Posterior vena cava (tissue), 2 donors: ENCODE data around the gene MORF4L1. TPM values are rescaled to one million over a fixed set of nuclear protein-coding genes. Genes with fewer than 3 reads are reported as not detected.

Experiments
- DNase-seq: peaks from one replicate; pipeline ENCODE4 v3.0.0-alpha.2; 2020; ENCODE audit warnings: low spot score
- intact Hi-C, 2 donors: fragments of 100-400 bp; cut with DNase I; formaldehyde crosslinking; loops; one replicate each; pipeline versions ENCODE4 v1.14.1 to v1.14.2; 2022 to 2023
- total RNA-seq, 2 donors: library from RNA; stranded (reverse); fragmentation: NEBNext Ultra II Directional; extraction: Animal tissue kit (Norgen Biotek cat#: 25700); gene quantifications; one replicate each; pipeline ENCODE4 v1.2.1, GENCODE V29; 2021
- donor health status: DM: yes; HTN: yes; CAD: no.
- donor health status: DM: yes; HTN: yes; CAD: no.

The MORF4L1 gene
- total RNA-seq, 2 donors from 2014 or later = 311 to 339 TPM

GRCh38 chr15:78933187-78933822, 60.6 kb downstream of the MORF4L1 start:
- intact Hi-C loops = loop anchor here in 1 of 2 donors (5.0 kb wide), 1 partner anchor 494 kb away; no protein-coding TSS in a partner anchor
- DNase-seq = no peak

- DNase-seq = peak; percentile 78
- intact Hi-C loops = loop anchor here in 1 of 2 donors (5.0 kb wide), 1 partner anchor 493 kb away; no protein-coding TSS in a partner anchor
Measured at GRCh38 chr15:78933823-78934654, 61.3 kb downstream of the MORF4L1 start.

DNA sequence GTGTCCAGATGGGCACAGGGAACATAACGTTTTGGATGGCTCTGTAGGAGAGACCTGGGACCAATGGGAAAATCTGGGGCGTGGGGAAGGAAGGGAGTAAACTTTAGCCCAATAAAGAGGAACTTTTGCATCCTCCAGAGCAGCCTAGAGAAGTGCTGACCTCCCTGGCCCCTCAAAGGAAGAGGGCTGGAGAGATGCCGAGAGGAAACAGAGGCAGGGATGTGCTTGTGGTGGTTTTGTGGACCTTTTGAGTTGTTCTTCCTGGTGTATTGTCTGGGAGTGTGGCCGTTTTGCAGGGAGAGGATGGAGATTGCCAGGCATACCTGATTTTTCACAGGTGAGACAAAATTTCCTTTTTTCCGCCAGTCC, 61.9 kb downstream of the MORF4L1 start:
- DNase-seq = peak; percentile 38
- intact Hi-C loops = loop anchor here in 1 of 2 donors (5.0 kb wide), 1 partner anchor 493 kb away; no protein-coding TSS in a partner anchor

GRCh38 chr15:78937132-78937739, 64.5 kb downstream of the MORF4L1 start:
- intact Hi-C loops = no loop called here
- DNase-seq = no peak

GRCh38 chr15:78938658-78939488, 66.2 kb downstream of the MORF4L1 start:
- intact Hi-C loops = no loop called here
- no peak for DNase-seq

DNA sequence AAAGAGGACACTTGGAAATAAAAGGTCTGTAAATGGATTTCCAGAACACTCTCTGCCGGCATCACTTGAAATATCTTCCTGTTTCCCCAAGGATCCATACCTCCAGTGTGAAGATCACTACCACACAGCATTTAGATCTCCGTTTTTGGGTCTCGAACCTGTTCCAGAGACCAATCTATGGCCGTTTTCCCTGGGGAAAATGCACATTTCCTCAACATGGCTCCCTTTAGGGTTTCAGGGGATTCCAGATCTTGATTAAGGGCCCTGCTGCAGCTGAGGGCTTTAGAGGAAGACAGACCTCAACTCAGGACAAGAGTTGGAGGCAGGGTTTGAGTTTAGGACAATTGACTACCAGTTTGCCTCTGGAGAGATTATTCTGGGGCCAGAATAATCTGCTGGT, 70.1 kb downstream of the MORF4L1 start:
- DNase-seq = no peak
- intact Hi-C loops = loop anchor here in 1 of 2 donors (5.0 kb wide), 1 partner anchor 1905 kb away; no protein-coding TSS in a partner anchor

DNA sequence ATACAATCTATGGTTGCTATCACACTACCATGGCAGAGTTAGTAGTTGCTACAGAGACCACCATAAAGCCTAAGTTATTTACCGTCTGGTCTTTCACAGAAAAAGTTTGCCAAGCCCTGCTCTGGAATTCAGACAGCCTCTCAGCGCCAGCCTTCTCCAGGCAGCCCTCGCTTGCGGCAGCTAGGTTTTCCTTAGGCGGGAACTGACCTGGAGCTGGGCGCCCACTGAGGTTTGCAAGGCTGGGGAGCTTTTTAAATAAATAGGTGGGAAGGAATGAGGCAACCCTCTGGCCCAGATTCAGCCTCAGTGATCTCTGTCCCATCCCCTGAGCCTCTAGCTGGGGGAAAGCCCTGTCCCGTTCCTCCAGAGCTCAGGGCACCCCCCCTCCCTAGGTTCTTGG, 71.0 kb downstream of the MORF4L1 start:
- intact Hi-C loops = loop anchor here in 1 of 2 donors (5.0 kb wide), 1 partner anchor 1904 kb away; no protein-coding TSS in a partner anchor
- no peak for DNase-seq

- intact Hi-C loops = loop anchor here in 1 of 2 donors (5.0 kb wide), 1 partner anchor 1903 kb away; no protein-coding TSS in a partner anchor
- DNase-seq = no peak
Measured at GRCh38 chr15:78944202-78944625, 71.5 kb downstream of the MORF4L1 start.

DNA sequence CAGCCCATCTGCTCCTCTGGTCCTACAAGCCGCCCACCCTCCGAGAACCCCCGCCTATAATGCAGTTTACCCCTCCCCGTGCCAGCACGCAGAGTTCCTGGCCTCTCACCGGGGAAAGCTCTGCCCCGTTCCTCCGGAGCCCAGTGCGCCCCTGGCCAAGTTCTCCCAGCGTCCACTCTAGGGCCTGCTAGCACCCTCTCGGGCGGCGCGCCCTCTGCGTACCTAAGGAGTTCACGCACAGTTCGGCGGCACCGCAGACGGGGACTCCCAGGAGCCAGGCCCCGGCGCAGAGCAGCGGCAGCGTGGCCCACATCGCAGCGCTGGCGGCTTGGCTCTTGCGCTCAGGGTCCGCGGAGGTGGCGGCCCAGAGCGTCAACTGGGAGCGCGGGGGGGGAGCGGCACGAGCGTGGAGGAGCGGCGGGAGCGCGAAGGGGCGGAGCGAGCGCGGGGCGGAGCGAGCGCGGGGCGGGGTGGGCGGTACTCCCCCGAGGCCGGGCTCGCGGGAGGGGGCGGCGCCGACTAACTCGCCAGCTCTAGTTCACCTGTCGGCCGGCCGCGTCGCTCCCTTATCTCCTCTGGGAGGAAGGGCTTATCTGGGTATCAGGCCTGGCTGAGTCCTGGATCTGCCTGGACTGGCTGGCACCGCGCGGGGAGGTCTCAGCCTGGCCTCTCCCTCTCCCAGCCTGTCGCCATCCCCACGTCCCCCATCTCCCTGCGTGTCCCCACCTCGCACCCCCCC, 72.1 kb downstream of the MORF4L1 start, which contains the start of gene CTSH:
Gene CTSH, minus strand, starts transcription at position 378 of the 739 bp plus-strand sequence. Its CDS starts 65 bp downstream, at position 313.
- intact Hi-C loops = loop anchor here in 1 of 2 donors (5.0 kb wide), 1 partner anchor 1902 kb away; no protein-coding TSS in a partner anchor
- DNase-seq = peak; percentile 92

DNA sequence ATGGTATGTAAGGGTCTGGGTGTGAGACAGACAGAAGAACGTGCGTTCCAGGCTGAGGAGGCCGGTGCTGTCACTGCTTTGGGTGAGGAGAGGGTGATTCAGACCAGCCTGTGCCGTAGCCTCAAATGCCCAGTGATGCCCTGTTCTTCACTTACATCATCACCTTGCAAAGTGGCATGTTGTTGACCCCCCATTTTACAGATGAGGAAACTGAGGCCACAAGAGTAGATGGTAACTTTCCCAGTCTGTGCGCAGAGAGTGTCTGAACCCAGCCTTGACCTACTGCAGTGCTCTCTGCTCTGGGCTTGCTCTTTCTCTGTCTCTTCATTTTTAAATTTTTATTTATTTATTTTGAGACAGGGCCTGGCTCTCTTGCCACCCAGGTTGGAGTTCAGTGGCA, 73.8 kb downstream of the MORF4L1 start:
- no peak for DNase-seq
- intact Hi-C loops = no loop called here

DNA sequence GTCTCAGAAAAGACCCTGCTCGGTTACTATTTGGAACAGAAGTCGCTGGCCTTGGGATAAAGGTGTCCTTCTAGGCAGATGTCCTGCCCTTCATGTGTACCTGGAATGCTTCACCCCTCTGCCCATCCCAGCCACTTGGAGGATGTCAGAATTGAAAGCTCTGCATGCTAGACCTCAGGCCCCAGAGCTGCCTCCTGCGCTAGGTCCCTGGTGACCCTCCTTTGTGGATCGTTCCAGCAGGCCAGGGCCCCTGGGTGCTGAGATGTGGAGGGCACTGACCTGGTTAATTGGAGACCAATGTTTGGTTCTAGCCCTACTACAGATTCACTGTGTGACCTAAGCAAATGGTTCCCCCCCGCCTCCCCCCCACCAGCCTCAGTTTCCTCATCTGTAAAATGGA, 74.8 kb downstream of the MORF4L1 start:
- no peak for DNase-seq
- intact Hi-C loops = no loop called here

Other genes with a start within 250 kb of the MORF4L1 start
- not detected for gene CHRNB4, start 231.7 kb upstream of the MORF4L1 start, total RNA-seq
- 1 to 10 TPM; 6.7 to 8.9 TPM for gene ADAMTS7, start 61.4 kb upstream of the MORF4L1 start, total RNA-seq
- 100 to 1,000 TPM in 1 of 2 donors, 10 to 100 TPM in 1; 40.0 to 129 TPM for gene CTSH, start 72.2 kb downstream of the MORF4L1 start, total RNA-seq
- gene RASGRF1, start 217.9 kb downstream of the MORF4L1 start, total RNA-seq = under 1 TPM; 0.09 to 0.10 TPM